Activated T-cell treated with anti-CD3 and anti-CD28 coated beads for 24 hours (primary cell): ENCODE measurements around the gene ACO2.
"Not testable (repeated sequence)": the region's sequence is repeated elsewhere in the genome, so short reads cannot be mapped to it uniquely, and the experiment has no call there.

Source experiments
- DNase-seq: peaks from one replicate; pipeline ENCODE4 v3.0.0-alpha.2; 2020; ENCODE audit warnings: low read depth

The ACO2 gene

GRCh38 chr22:41572305-41572704 lies 103.4 kb downstream of the ACO2 start:
- DNase-seq: not testable (repeated sequence)

- DNase-seq: no peak
These were observed 104.8 kb downstream of the ACO2 start for GRCh38 chr22:41573677-41574076.

- DNase-seq: no peak
These were observed 106.0 kb downstream of the ACO2 start for GRCh38 chr22:41574847-41575381.

- no peak for DNase-seq
These were observed 106.6 kb downstream of the ACO2 start for GRCh38 chr22:41575533-41575932.

- DNase-seq: no peak
These were observed 108.0 kb downstream of the ACO2 start for GRCh38 chr22:41576877-41577276.

GRCh38 chr22:41578114-41578513 lies 109.2 kb downstream of the ACO2 start:
- DNase-seq: no peak
